ENCODE measurements around the gene MKKS.
"Not testable (repeated sequence)": the region's sequence is repeated elsewhere in the genome, so short reads cannot be mapped to it uniquely, and the experiment has no call there.

The MKKS gene

DNA sequence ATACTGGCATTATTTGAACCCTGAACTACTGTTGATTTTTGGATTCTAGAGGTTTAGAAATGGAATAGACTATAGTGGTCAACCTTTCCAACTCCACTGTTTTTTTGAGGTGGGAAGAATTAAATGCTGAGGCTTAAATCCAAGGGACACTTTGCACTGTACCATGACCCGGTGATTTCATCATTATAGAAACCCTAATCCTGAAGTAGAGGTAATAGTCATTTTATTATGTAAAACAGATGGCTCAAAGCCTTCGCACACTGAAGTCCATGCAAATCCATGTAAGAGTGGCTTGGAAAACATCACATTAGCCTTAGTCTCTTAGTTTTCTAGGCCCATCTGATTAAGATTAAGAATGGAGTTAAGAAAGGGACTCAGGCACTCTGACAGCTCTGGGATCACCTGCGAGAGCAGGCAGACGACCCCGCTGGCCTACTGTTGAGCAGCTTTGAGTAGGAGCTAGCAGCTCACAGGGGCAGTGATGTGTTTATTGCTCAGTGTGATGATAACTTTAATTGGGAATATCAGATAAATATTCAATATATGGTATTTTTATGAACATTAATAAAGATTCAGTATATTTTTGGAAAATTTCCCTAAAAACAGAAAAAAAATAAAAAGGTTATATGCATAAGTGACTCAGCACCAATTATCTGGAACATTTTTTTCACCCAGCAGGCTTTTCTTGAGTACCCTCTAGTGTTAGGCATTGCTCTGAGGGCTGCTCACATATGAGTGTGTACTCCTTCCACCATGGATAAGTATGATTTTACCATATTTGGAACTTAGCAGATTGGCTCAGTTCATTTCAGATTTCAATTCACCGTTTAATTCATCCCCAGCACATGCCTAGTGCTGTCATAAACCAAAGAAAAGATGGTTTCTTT, 14.5 kb upstream of the MKKS start:
- DNase-seq (ENCODE audit: low read depth), result no peak

DNA sequence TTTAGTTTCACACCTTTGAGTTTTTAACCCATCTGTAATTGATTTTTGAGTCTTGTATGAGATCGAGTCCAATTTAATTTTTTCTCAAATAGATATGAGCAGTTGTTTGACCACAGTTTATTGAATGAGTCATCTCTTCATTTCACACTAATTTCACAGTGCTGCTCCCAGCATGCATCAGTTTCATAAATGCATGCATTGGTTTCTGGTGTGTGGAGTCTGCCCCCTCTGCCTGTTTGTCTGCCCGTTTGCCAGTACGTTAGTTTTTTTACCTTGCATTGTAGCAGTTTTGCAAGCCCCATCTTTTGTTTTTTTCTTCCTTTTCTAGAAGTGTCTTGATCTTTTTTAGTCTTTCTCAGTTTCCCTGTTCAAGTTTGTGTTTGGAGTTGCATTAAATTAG, 13.0 kb upstream of the MKKS start:
- peak; percentile 9 for DNase-seq (ENCODE audit: low read depth)

DNA sequence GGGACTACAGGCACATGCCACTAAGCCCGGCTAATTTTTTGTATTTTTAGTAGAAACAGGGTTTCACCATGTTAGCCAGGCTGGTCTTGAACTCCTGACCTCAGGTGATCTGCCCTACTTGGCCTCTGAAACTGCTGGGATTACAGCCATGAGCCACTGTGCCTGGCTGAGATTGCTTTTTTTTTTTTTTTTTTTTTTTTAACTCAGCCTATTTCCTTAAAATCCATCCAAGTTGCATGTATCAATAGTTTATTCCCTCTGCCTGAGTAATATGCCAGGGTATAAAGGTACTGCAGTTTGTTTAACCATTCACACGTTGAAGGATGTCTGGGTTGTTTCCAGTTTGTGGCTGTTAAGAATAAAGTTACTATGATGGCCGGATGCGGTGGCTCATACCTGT, 11.7 kb upstream of the MKKS start:
- DNase-seq (ENCODE audit: low read depth), result no peak

DNA sequence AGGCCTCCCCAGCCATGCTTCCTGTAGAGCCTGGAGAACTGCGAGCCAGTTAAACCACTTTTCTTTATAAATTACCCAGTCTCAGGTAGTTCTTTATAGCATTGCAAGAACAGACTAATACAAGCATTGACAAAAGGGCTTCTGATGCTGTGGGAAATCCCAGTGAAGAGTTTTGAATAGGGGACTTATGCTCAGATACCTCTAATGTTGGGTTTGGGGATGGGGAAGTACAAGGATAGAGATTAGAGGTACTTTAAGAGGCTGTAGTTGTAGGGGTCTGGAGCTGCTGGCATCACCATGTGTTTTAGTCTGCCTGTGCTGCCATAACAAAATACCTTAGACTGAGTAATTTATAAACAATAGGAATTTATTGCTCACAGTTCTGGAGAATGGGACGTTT, 9.9 kb upstream of the MKKS start:
- DNase-seq (ENCODE audit: low read depth), result no peak

DNA sequence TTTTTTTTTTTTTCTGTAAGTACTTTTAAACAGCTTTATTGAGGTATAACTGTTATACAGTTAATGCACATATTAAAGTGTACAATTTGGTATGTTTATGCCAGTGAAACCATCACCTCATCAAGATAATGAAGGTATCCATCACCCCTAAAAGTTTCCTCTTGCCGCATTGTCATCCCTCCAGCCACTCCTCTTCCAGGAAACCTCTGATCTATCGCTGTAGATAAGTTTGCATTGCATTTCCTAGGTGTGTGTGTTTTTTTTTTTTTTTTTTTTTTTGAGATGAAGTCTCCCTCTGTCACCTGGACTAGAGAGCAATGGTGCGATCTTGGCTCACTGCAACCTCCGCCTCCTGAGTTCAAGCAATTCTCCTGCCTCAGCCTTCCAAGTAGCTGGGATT, 4.2 kb upstream of the MKKS start:
- no peak for DNase-seq (ENCODE audit: low read depth)

DNA sequence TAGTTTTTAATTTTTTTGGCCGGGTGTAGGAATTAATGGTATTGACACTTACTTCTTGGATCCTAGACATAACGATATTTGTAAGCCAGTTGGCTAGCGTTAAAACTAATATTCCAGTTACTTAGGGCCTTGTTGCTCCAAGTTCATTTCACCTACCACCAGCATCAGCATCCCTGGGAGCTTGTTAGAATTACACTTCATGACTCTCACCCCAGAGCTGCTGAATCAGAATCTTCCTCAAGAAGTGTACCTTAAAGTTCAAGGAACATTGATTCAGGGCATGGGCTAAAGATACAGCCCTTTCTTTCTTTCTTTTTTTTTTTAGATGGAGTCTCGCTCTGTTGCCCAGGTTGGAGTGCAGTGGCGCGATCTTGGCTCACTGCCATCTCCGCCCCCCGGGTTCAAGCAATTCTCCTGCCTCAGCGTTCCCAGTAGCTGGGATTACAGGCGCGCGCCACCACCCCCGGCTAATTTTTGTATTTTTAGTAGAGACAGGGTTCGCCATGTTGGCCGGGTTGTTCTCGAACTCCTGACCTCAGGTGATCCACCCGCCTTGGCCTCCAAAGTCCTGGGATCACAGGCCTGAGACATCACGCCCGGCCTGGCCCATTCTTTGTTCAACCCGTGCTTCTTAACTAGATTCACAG, 2.2 kb upstream of the MKKS start:
- no peak for DNase-seq (ENCODE audit: low read depth)

DNA sequence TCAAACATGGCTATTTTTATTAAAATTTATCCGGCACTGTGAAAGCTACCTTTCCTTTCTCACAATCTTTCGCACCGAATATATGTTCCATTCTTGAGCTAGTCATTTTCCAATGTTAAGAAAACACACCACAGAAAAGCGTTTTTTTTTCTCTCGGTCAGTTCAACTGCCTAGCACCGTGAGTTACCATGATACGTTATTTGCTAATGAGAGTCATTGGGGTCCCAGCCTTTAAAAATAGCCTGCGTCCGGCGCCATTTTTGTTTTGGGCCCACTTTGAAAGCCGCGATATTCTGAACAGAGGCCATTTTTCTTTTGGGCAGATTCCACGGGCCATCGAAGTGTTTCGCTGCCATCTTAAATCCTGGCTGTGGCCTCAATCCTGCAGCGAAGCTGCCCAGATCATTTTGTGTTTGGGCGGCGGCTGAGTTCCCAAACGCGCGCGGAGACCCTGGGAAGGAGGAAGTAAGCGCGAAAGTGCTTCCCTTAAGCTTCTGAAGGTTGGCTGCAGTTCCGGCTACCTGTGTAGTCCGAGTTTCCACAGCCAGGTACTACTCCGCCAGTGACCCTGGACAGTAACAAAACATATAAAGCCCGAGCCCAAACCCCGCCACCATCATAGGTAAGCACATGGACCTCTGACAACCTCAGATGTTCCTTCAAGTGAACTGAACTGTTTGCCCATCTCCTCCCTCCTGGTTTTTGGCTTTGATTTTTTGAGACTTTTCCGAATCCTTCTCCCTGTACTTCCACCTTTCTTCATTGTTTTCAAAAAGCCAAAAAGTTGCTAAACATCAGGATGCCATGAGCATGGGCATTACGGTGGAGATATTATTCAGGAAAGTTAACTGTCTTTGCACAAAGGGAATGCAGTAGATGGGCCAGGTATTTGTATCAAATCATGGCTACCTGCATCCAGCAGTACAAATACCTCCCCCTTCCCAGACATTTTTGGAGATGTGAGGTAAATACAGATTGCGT, 1.1 kb upstream of the MKKS start, which contains the start of gene SLX4IP:
TSS of gene SLX4IP (plus strand) at position 474 of the 981 bp plus-strand sequence. CDS start 22,900 bp downstream, outside the sequence.
- DNase-seq (ENCODE audit: low read depth), result peak; percentile 67

DNA sequence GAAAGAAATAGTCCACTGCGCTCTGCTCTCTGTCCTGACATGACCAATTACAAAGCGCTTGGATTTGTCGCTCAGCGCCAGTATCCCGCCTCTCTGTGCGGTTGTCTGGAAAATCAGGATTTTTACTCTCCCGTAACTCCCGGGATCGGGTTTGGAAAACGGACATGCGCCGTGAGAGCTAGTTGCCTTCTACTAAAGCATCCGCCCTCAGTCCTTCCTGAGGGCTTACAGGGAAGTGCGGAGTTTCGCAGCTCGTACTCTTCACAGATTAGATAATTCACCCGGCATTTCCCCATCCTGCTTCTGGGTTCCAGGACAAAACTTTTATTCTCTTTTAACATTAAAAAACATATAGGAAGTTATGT, 427 bp upstream of the MKKS start:
- peak; percentile 29 for DNase-seq (ENCODE audit: low read depth)

DNA sequence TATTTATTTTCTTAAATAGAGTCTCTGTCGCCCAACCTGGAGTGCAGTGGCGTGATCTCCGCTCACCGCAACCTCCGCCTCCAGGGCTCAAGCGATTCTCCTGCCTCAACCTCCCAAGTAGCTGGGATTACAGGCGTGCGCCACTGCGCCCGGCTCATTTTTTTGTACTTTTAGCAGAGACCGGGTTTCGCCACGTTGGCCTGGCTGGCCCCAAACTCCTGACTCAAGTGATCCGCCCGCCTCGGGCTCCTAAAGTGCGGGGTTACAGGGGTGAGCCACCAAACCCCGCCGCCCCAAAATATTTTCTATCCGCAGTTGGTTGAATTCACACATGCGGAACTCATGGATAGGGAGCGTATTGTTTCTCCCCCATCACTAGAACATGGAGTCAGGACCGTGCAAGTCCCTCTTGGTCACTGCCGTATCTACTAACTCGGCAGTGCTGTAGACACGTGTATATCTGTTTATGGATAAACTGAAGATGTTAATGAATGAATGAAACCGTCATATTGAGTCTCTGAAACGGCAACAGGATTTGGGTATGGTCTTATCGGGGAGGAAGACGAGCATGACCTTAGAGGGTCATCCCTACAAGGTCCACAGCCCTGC, 904 bp downstream of the MKKS start:
- DNase-seq (ENCODE audit: low read depth), result no peak

DNA sequence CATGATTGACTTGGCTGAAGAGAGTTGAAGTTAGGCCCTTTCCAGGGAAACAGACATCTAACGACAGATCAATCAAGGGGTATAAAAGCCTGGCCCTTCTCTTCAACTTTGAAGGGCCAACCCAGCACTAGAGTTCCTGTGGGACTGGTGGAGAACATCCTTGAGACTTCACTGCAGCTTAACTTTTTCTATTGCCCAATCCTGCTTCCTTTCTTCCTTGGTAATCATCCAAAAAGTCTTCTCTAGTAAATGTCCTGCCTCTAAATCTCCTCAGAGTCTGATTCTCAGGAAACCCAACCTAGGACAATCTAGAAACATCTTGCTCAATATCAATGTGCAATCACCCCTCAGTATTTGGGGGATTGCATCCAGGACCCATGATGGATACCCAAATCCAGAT, 1.9 kb downstream of the MKKS start:
- DNase-seq (ENCODE audit: low read depth), result no peak

DNA sequence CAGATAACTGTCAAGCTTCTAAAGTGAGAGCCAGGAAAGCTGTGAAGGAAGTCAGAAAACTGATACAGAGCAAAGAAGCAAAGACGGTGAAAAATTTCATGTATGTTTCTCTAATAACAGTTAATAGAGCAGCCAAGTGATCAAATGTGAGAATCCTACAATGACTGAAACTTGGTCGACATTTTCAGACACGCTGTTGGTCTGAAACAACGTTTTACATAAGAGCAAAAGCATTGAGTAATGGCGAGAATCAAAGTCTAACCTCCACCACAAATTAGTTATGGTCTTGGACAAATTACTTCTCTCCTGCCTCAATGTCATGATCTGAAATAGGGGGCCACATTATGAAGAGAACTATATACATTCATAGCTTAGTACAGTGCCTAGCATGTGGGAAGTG, 3.3 kb downstream of the MKKS start:
- DNase-seq (ENCODE audit: low read depth), result no peak

DNA sequence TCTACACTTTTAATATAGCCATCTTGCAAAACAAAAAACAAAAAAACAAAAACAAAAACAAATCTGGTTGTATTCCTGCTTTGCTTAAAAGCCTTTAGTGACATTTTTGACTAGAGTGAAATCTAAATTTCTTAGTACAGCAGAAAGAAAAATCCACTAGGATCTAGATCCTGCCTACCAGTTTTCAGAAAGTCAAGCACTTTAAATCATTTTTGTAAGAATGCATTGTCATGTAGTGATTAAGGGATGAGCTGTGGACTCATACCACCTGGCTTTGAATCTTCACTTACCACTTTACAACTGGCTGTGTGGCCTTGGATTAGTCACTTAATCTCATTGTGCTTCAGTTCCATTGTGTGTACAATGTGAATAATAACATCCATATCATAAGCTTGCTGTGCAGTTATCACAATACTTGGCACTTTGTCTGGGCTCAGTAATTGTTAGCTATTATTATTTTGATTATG, 4.0 kb downstream of the MKKS start:
- DNase-seq (ENCODE audit: low read depth), result no peak

DNA sequence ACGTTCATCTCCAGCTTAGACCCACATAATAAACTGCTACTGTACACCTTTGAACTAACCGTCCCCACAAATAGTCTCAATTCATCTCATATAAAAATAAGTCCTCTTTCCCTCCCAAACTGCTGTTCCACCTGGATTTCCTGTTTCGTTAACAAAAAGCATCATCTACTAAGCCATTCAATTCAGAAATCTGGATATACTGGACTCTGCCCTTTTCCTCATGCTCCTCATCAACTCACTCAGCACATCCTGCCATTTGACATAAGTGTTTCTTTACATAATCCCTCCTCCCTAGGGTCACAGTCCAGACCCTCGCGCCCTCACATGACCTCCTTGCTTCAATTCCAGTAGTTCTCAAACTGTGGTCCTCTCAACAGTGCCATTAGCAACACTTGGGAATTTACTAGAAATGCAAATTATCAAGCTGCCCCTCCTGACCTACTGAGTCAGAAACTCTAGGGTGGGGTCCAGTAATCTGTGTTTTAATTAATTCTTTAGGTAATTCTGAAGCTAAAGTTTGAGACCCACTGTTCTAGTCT, 4.5 kb downstream of the MKKS start:
- DNase-seq (ENCODE audit: low read depth), result no peak

DNA sequence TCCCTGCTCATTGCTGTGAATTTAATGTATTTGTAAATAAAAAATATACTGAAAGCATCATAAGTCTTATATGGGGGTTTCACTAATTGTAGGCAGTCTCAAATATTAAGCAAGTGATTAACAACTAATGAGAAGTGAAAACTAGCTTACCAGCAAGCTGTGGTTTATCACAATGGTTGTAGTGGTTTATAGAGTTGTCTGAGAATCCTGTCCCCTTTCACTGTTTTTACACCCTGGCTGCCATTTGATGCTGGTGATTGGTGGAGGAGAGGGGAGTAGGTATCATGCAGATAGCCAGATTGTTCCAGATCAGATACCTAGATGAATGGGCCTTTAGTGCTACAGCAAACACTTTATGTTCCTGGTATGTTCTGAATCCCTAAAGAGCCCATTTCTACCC, 6.0 kb downstream of the MKKS start:
- DNase-seq (ENCODE audit: low read depth), result no peak

DNA sequence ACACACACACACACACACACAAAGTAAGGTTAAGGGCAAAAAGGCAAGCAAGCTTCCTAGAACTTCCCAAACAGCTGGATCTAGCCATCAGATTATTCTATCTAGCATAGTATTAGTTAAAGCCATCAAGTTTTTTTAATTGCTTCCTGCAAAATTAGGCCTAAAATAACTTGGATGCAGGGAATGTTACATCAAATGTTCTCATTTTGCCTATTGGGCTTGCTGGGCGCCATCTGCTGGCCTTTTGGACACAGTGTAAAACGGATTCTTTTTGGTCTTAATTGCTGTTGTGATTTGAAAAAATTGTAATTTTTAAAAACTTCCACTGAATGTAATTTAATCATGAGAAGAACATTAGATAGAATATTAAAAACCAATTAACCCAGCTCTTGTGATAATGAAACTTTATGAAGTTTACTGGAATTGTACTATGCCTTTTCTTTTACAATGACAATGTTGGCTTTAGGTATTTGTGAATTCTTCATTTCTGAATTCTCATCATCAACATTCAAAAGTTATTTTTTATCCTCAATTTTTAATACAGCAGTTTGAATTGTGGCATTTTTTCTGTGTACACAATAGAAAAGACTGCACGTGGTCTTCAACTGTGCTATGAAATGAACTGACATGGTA, 6.8 kb downstream of the MKKS start:
- DNase-seq (ENCODE audit: low read depth), result peak; percentile 16

DNA sequence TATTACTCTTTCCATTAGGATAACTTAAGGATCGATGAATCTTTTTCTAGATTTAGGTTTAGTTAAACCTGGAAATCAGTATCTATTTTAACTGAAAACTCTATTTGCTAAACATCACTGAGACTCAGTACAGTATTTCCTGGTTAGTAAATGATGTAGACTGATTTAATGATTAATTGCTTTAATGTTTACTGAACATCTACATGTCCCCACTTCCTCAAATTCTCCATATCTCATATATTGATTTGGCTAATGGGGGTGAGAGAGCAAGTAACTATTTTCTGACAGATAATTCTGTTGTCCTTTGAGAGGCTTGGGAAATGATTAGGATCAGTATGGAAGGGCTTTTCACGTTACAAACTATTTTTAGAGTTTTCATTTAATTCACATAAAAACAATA, 10.3 kb downstream of the MKKS start:
- no peak for DNase-seq (ENCODE audit: low read depth)

DNA sequence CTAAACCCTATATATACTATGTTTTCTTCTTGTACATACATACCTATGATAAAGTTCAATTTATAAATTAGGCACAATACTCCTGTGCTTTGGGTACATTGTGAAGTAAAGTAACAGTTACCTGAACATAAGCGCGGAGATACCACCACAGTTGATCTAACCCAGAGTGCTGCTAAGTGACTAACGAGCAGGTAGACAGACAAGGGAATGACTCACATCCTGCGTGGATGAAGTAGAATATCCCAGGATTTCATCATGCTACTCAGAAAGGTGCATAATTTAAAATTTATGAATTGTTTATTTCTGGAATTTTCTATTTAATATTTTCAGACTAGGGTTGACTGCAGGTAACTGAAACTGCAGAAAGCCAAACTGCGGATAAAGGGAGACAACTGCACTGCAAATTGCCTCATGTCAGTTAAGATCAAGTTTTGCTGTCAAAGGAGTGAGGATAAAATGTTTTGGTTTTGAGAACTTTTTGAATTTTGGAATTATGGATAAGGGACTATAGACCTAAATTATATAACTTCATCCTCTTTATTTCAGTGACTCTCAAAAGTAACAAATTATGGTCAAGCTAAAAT, 14.4 kb downstream of the MKKS start:
- DNase-seq (ENCODE audit: low read depth), result no peak

DNA sequence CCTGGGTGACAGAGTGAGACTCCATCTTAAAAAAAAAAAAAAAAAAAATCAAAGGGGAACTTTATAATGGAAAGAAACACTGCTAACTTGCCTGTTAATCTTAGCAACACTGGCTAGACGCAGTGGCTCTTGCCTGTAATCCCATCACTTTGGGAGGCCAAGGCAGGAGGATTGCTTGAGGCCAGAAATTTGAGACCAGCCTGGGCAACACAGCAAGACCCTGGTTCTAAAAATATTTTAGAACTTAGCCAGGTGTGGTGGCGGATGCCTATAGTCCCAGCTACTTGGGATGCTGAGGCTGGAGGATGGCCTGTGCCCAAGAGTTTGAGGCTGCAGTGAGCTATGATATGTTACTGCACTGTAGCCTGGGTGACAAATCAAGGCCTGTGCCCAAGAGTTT, 16.8 kb downstream of the MKKS start:
- not testable (repeated sequence) for DNase-seq (ENCODE audit: low read depth)

DNA sequence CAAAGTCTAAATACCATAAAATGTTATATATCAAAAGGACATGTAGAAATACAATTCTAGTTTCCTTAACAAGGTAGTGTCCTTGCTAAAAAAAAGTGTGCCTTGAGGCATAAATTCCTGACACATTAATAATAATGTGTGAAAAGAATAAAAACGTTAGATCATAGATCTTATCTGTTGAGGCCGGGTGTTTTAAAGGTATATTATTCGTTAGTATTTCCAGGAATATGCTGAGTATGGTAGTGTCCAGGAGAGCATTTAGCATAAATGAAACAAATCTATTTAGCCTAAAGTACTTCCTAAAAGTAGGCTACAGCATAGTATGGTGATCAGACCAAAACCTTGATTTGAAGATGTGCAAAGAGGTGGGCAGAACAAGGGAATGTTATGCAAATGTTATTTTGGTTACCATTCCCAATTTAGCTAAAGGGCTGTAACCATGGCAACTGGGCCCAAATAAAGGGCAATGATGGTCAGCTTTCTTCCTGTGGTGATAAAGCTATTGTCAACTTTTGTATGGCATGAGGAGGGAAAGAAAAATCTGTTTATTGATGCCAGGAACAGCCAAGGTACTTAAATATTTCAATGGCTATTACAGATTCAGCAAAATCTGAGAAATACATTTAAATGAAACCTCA, 18.9 kb downstream of the MKKS start:
- no peak for DNase-seq (ENCODE audit: low read depth)
